HL-60 (cell line): ENCODE measurements around the gene IZUMO2.

ENCODE experiments used
- CTCF ChIP-seq: IDR thresholded peaks from one replicate; pipeline ENCODE4 v1.5.1; 2011; ENCODE audit warnings: low read length, control low read depth, inconsistent platforms; ENCODE audit not compliant: insufficient read depth
- GABPA ChIP-seq: IDR thresholded peaks from 2 replicates; pipeline ENCODE4 v1.6.1; 2012; ENCODE audit warnings: low read depth
- POLR2AphosphoS5 ChIP-seq: IDR thresholded peaks from 2 replicates; pipeline ENCODE4 v1.6.1; 2012; ENCODE audit warnings: low read depth
- REST ChIP-seq: IDR thresholded peaks from 2 replicates; pipeline ENCODE4 v1.6.1; 2012; ENCODE audit warnings: low read depth; ENCODE audit not compliant: insufficient replicate concordance
- SPI1 ChIP-seq: IDR thresholded peaks from 2 replicates; pipeline ENCODE4 v1.6.1; 2012; ENCODE audit warnings: low read depth, mild to moderate bottlenecking, borderline replicate concordance

DNA sequence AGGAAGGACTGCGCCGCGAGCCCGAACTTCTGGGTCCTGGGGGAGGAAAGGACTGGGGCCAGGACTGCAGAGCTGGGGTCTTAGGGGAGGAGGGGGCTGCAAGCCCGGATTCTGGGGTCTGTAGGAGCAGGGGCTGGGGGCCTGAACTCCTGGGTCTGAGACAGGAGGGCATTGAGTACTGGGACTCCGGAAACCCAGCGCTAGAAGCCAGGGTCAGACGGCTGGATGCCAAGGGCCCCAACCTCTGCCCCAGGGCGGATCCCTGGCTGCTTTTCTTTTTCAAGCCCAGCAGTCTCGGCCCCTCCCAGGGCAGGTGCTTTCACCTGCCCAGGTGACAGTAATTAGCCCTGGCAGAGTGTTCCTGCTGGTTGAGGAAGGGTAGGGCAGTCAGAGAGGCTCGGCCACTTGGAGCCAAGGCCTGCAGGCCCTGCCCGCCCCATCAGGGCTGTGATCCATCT is 42.6 kb upstream of the IZUMO2 start:
- TF ChIP-seq CTCF (no peak), POLR2AphosphoS5 (no peak), GABPA (no peak), REST (no peak), SPI1 (no peak)
